GM12874 (cell line): ENCODE measurements around the gene PHGDH.

Experiments used
- TF ChIP-seq, protein P1 (sequence below): IDR thresholded peaks from 2 replicates; pipeline ENCODE4 v1.5.1; 2011; ENCODE audit warnings: low read depth, mild to moderate bottlenecking, control low read depth, low read length, moderate library complexity; ENCODE audit not compliant: insufficient read depth

Gene PHGDH

DNA sequence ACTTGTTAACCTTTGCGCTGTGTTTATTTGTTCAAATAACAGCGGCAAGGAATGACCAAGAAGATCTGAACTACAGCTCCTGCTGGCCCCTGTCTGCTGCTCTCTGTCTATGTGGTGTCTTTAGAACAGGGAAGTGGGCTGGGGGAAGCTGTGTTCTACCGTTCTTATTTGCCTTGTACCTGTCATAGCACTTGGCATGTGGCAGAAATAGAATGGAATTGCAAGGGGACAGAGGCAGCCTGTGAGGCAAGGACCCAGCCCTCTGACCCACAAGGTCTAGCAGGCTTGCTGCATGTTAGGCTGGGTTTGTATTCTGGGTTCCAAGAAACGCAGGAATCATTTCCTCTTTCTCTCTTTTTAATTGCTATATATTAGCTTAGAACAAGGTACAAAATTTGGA lies 36.3 kb downstream of the PHGDH start:
- TF ChIP-seq, protein P1, sequence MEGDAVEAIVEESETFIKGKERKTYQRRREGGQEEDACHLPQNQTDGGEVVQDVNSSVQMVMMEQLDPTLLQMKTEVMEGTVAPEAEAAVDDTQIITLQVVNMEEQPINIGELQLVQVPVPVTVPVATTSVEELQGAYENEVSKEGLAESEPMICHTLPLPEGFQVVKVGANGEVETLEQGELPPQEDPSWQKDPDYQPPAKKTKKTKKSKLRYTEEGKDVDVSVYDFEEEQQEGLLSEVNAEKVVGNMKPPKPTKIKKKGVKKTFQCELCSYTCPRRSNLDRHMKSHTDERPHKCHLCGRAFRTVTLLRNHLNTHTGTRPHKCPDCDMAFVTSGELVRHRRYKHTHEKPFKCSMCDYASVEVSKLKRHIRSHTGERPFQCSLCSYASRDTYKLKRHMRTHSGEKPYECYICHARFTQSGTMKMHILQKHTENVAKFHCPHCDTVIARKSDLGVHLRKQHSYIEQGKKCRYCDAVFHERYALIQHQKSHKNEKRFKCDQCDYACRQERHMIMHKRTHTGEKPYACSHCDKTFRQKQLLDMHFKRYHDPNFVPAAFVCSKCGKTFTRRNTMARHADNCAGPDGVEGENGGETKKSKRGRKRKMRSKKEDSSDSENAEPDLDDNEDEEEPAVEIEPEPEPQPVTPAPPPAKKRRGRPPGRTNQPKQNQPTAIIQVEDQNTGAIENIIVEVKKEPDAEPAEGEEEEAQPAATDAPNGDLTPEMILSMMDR: no peak

DNA sequence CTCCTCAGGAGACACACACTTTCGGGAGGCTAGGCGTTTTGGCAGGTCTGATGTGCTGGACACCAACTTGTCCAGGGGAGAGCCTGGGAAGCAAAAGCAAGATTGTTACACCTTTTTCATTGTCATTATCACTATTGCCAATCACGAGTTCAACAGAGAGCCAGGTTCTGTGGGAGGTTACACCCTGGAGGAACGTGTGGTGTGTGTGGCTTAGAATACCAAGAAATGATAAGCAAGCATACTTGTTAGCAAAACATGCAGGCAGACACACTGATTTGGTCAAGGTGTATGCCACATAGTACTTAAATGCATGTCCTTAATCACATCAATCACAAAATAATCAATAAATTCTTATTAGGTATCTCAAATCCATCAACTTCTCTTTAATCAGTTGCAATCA lies 40.9 kb downstream of the PHGDH start:
- TF ChIP-seq, protein P1: no peak

DNA sequence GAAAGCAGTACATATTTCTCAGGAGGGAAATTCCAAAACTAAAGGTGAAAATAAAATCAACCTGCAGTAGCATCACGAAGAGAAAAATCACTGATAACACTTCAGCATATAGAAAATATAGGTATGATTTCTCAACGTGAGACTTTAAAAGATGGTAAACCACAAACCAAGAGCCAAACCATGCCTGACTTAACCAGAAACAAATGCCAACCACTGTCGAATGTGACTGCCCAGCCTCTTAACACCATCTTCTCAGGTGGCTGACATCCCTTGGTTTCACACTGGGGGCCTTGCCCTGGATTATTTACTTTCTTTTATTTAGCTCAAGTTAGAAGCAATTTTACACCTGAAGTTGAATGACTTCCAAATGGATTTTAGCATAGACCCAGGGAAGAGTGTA lies 46.9 kb downstream of the PHGDH start:
- TF ChIP-seq, protein P1: no peak

DNA sequence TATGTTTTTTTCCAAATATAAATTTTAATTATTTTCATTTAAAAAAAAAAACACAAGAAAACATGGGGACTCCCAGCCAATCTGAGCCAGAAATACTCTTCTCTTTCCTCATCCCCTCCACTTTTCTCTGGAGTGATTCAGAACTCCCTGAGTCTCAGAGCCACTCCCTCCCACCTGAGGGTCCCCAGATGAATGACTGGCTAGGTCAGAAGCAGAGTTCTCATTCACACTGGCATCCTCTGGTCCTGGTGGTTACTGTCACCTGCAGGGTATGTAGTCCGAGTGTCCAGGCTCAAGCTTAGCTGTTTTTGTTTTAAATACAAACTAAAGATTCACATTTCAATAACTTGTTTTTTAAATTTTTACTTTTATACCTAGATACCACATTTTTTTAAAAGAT lies 50.7 kb downstream of the PHGDH start:
- TF ChIP-seq, protein P1: no peak

DNA sequence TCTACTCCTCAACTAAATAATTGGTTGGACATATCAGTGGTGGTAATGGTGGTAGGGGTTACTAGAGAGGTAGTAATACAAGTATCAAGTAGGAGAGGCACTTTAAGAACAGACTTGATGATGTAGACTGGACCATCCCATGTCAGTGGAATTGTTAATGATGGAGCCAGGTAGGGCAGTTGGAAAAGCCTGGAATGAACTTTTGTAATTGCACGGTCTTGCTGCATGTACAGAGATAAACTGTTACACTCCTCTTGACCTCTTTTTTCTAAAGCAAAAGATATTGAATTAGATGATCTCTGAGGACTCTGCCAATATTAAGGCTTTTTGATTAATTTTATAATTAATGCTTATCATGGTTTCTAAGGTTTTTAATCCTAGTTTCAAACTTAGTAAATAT lies 51.2 kb downstream of the PHGDH start:
- TF ChIP-seq, protein P1: no peak

DNA sequence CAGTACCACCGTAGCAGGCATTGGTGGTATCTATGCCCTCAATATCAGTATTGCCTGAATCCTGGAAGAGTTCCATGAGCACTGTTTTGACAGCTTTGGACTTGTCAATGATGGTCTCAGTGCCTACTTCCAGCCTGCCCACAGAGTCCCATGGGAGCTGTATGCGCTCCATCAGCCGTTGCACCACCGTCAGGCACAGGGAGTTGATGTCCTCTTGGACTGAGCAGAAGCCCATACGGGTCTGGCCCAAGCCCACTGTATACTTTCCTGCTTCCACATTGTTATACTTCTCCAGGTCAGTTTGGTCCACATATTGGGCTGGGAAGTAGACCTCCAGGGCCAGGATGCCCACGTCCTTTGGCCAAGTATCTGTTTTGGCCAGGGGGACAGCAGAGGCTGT lies 52.5 kb downstream of the PHGDH start:
- TF ChIP-seq, protein P1: no peak

DNA sequence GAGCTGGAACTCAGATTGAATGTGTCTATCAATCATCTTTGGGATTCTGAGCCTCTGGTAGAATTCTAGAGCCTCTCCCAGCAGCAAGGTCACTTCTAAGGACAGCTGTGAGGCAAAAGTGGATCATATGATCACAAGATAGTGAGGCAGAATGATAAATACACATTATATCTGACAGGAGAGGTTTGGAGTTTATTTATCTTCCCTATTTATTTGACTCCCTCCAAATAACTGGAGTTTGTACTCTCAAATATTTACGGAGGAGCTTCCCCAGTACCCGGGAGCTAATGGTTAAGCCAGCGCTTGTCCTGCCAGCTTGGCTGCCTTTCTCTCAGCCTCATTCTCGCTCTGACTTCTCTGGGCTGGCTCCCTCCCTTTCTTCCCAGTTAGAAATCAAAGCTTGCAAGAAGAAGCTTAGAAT lies 54.6 kb downstream of the PHGDH start:
- TF ChIP-seq, protein P1: no peak

DNA sequence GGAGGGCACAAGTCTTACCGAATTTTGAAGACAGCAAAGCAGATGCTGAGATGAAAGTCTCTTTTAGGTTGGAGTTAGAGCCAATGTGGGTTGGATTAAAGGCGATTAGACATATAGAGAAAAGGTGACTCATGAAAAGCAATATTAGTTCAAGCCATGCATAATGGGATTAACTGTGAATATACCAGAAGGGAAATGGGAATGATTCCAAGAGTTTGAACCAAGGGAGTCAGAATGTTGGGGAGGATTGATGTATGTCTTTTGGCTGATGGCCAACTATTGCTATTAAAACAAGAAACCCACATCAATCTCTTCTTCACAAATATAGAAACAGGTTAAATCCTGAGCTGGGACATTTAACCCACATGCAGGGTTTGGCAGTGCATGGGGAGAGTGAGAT lies 55.8 kb downstream of the PHGDH start:
- TF ChIP-seq, protein P1: no peak
